HG02884 (cell line): ENCODE results near the gene WDR82.

Source experiments
- ATAC-seq: cut with Tn5 transposase; IDR thresholded peaks from one replicate; pipeline ENCODE4 v1.9.1; 2021; ENCODE audit warnings: mild to moderate bottlenecking, moderate library complexity; ENCODE audit not compliant: unreplicated experiment

Gene WDR82

DNA sequence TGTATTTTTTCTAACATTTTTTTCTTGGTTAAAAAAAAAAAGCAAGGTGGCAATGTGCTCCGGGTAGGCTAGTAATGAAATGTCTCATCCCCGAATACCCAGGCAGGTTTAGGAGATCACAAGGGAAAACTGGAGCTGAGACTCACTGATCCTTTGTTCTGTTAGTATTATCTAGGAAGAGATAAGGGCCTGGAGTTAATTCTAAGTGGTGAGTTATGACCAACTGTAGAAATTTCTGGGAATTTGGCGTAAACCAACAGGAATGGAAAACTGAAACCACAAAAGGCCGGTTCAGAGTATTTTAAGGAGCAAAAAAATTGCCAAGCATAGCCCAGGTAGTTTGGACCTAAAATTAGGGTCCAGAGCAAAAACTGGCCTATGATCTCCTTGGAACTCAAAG is 20.5 kb downstream of the WDR82 start:
- ATAC-seq, result no peak

DNA sequence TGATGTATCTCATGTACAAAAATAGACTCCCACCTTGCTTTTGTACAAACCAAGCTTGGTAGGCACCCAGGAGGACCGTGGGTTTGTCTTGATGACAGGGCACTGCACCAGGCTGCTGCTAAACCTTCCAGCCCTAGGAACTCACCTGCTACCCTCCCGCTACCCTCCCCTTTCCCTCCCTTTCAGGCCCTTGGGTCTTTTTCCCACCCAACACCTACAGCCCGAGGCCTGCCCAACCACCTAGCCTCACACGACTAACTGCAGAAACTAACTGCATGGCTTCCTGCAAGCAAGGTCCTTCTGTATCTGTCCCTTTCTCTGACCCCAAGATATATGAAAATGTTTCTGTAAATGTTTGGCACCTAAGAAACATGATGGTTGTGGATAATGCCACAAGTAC is 21.8 kb downstream of the WDR82 start:
- ATAC-seq, result no peak

DNA sequence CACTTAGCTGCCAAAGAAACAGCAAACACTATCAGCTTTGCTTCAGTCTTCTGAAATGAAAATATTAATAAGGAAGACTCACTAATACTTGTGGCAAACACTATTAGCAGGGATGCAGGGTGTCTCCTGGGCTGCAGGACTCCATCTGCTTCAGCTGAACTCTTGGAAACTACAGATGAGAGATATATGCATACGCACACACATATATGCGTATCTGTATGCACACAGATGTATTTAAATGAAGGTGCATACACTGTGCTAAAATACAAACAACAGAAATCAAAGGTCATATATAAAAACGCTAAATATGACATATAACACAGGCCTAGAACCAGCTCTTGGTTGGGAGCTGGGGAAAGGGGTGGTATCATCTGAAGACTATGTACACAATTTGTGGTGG is 22.3 kb downstream of the WDR82 start:
- ATAC-seq, result no peak

DNA sequence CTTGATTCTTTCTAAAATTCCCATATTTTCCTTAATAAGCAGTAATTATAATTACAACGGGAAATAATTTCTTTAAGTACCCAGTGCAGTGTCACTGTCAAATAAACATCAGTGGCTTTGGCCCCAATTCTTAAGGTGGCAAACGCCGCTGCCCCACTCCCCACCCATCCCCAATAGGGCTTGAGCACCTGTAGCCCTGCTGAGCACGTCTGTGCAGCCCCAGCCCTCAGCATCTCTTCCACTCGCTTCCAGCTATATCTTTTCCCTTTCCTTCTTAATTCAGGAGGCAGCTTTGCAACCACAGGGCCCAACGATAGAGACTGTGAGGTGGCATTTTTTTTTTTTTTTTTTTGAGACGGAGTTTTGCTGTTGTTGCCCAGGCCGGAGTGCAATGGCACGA is 23.8 kb downstream of the WDR82 start:
- no peak for ATAC-seq

DNA sequence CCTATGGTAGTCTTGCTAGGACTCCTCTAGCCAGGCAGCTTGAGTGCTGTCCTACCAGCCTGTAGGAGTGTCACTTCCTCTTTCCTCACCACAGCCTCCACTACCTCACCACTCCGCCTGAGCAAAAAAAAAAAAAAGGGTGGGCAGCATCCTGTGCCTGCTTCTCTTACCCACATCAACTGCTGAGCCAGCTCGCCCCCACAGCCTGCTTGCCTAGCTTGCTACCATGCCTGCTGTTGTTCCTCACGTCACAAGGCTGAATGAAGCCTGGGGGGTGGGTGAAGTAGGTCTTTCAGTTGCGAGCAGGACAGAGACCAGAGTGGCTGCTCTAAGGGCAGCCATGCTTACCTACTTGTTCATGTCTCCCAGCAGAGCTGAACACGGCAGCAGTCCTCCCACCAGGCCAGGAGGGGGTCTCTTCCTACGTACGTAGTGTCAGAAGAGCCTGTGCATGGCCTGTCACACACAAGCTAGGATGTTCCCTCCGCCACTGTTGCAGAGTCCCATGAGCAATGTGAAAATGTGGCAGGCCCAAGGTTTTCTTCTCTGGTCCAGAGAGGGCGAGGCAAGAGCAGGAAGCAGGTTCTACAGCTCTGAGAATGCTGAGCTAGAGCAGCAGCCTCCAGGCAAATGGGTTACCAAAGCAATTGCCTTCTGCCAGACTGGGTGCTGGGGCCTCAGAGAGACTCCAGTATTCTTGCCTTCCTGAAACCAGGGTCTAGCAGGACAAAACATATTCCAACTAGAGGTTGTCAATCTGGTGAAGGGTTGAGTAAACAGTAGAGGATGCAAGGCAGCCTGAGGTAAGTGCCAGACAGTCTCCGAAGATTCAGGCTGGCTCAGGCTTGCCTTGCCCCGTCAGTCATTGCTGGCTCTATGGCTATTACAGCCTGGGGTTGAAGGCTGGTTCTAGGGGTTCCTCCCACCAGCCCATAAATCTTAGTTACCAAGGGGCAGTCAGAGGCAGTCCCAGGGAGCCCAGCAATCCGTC is 24.8 kb downstream of the WDR82 start:
- peak; percentile 87 for ATAC-seq

DNA sequence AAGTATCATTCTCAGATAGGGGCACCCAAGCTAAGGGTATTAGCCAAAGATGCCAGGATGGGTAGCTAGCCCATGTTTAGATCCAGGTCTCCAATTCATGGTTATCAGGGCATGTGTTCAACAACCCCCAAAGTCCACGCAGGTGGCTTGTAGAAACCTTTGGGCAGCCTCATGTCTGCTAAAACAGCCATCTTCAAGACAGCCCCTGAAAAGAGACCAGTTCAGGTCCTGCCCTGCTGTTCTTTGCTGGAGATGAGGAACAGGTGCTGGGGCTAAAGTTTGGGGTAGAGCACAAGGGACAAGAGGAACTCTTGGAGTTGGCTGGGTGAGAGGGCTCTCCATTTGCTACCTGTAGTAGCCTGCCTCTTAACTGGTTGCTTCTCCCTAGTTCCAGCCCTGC is 28.3 kb downstream of the WDR82 start:
- no peak for ATAC-seq

DNA sequence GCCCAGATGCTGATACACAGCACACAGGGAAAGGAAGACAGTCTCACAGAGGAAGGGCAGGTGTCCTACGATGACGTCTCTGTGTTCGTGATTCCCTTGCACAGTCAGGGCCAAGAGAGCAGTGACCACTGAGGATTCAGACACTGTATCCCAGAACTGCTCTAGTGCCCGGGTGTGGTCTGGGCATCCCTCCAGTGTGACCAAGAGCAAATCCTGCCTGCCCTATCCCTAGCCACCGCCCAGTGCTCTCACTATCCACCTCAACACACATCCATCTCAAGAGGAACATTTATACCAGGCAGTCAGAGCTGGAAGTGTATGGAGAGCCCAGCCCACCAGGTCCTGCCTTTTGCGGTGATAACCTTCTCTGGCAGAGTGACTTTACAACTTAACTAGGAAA is 28.8 kb downstream of the WDR82 start:
- no peak for ATAC-seq

DNA sequence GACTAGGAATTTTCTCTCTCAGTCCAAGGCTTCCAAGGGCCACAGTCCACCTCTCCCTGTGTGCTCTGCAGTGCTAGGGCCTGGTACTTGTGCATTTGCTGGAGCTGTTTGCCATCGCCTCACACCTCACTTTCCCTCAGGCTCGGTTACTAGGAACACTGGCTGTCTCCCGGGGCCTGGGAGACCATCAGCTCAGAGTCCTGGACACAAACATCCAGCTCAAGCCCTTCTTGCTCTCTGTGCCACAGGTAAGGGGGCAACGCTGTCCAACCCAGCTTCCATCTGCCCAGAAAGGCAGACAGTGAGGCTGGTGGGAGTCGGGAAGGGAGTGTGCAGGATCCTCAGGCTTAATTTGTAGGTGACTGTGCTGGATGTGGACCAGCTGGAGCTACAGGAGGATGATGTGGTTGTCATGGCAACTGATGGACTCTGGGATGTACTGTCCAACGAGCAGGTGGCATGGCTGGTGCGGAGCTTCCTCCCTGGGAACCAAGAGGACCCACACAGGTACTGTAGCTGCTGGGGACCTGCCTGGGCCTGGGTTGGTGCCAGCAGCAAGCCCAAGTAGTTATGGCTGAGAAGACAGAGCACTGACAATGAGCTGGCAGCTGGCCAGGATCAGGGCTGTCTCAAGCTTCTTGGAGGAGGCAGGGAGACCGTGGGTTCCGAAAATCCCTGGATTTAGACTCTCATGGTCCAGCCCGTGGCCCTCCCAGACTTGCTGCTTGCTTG is 29.5 kb downstream of the WDR82 start:
- no peak for ATAC-seq

DNA sequence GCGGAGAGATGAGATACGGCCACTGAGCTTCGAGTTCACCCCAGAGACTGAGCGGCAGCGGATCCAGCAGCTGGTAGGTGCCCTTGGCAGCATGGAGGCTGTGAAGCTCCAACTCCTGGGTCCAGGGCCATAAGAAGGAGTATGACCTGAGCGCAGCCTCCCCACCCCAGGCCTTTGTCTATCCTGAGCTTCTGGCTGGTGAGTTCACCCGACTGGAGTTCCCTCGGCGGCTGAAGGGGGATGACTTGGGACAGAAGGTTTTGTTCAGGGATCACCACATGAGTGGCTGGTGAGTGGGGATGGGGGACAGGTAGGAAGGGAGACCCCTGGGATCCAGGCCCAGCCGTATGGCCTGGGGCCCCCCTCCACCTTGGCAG is 30.3 kb downstream of the WDR82 start:
- ATAC-seq, result no peak

DNA sequence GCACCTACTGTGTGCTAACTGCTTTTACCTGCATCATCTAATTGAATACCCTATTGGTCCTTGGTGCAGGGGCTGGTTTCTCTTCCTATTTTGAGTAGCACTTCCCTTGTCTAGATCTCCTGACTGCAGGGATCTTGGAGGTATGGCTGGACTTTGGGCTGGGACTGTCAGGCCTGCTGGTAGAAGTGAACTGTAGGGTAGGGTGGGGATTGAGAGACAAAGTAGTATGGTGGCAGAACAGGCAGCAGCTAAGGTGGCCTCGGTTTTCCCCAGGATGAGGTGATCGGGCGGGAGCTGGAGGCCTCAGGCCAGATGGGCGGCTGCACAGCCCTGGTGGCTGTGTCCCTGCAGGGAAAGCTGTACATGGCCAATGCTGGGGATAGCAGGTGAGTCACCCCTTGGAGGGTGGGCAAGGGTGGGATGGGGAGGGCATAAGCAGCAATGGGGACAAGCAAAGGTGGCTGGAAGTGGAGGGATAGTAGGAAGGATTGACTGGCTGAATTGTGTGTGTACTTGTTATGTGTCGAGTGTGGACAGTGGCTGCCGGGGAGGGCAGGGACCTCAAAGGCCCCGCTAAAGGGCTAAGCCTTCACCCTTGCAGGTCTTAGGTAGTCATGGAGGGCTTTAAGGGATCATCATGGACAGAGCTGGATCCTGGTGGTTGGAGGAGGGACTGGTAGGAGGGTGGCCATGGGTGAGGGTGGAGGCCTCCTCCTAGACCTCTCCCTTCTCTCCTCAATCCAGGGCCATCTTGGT is 30.9 kb downstream of the WDR82 start:
- ATAC-seq, result no peak

DNA sequence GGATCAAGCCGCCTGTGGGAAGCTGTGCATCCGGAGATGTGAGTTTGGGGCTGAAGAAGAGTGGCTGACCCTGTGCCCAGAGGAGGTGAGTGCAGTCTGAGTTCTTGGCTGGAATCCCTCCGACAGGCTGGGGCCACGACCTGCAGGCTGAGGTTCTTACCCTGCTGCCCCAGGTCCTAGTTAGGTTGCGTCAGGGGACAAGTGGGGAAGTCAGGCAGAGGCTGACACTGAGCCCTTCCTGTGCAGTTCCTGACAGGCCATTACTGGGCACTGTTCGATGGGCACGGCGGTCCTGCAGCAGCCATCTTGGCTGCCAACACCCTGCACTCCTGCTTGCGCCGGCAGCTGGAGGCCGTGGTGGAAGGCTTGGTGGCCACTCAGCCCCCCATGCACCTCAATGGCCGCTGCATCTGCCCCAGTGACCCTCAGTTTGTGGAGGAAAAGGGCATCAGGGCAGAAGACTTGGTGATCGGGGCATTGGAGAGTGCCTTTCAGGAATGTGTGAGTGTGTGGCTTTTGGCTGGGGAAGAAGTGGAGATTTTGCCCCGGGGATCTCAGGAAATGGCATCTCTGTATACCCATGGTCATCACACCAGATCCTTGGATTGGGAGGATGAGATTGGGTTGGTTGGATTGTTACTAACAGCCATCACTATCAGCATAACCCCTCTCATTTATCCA is 31.6 kb downstream of the WDR82 start:
- no peak for ATAC-seq

DNA sequence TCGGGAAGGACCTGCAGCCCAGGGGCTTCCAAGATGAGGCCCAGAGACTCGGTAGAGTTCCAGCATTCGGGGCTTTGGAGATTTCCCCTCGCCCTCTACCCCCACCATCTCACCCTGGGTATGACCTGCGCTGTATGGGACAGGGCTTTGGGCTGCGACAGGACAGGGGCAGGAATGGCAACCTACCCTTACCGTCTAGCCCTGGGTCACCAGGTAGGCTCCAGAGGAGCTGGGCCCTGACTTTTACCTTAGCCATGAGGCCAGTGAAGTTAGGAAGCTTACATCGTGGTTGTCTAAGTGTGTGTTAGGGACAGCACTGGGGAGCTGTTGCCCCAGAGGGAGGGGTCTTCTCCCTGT is 32.2 kb downstream of the WDR82 start:
- ATAC-seq, result no peak

DNA sequence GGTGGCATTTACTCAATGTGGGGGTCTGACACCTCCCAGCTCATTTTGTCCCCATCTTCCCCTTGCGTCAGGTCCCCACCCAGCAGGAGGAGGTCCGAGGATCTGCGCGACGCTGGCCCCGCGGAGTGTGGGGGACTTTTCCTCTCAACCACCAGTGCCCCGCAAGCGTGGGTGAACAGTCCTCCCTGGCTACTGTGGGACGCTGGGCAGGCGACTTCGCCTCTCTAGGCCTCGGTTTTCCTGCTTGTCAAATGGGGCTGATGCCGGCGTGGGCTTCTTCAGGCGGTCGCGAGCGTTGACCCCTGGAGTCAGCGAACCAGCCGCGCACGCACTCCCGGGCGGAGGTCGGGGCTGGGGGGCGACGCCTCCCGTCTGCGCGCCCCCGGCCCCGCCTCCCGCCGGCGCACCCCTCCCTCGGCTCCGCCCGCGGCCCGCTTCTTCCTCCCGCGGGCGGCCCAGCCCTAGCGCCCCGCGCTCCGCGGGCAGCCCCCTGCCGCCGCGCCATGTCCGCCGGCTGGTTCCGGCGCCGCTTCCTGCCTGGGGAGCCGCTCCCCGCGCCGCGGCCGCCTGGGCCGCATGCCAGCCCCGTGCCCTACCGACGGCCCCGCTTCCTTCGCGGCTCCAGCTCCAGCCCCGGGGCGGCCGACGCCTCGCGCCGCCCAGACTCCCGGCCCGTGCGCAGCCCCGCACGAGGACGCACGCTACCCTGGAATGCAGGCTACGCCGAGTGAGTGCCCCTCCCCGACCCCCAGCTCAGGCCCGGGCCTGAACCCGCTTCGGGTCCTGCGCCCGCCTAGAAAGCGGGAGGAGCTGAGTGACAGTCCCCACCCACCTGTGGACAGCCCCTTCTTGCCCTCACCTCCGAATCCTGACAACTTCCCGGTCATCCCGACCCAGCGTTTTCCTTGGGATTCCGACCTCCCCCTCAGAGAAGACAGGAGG is 32.9 kb downstream of the WDR82 start, which contains the start of gene PPM1M:
Gene PPM1M (plus strand): TSS at position 438 of the 942 bp plus-strand sequence. CDS start 66 bp downstream, at position 504.
- no peak for ATAC-seq

DNA sequence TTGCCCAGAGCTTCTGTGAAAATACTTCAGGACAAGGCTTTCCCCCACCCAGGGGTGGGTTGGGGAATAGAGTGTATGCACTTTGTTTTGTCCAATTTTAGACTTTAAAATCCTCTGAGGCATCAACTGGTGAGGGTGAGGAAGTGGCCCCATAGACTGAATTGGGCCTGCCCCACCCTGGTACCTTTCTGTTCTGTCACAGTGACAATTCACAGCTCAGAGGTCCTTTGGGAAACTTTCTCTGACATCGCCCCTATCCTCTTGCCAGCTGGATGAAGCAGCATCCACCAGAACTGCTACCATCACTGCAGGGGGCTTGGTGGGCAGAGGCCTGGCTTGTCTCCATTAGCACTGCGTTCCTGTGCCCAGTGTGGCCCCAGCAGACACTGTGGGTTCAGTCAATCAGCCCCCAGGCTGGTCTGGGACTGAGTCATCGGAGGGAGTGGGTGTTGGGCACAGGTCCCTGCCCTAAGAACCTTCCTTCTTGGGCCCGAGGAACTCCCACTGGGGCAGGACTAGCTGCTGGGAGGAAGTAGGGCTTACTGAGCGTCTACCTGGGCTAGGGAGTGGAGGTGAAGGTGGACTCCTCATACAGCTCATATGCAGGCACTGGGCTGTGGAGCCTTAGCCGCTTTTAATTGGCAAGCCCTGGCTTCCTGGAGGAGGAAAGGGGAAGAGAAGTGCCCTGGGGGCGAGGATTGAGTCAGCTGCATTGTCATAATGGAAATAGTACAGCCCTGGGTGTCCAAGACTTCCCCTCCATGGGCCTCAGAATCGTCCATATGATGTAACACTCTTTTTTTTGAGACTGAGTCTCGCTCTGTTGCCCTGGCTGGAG is 34.4 kb downstream of the WDR82 start:
- ATAC-seq, result no peak

DNA sequence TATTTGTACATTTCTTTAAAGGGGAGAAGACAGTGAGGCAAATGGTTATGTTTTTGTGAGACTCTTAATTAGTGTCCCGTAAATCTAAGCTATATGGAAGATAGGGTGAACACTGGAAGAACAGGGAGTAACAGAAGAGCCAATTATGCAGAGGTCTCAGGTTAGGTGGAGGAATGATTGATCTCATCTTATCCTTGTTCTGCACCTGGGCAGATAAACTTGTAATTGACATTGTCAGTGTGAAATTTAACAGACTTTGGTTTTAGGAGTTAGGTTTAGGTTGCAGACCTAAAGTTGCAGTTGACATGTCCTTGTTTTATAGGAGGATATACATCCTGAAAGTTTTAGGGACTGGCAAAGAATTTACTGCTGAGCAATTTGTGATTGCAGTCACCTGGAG is 36.4 kb downstream of the WDR82 start:
- no peak for ATAC-seq

DNA sequence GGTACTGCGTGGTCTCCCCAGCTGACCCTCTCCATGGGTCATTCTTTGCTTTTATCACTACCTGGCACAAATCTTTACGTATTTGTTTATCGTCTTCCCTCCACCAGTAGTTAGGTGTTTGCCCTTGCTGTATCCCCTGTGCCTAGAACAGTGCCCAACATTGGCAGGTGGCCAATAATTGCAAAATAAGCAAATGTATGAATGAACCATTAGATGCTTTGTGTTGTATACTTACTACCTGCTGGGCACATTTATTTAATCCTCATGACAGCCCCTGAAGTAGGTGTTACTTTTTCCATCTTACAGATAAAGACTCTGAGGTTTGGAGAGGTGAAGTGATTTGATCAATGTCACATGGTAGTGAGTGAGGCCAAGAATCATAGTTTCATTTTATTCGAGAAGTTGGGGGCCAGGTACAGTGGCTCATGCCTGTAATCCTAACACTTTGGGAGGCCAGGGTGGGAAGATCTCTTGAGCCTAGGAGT is 37.5 kb downstream of the WDR82 start:
- ATAC-seq, result no peak

DNA sequence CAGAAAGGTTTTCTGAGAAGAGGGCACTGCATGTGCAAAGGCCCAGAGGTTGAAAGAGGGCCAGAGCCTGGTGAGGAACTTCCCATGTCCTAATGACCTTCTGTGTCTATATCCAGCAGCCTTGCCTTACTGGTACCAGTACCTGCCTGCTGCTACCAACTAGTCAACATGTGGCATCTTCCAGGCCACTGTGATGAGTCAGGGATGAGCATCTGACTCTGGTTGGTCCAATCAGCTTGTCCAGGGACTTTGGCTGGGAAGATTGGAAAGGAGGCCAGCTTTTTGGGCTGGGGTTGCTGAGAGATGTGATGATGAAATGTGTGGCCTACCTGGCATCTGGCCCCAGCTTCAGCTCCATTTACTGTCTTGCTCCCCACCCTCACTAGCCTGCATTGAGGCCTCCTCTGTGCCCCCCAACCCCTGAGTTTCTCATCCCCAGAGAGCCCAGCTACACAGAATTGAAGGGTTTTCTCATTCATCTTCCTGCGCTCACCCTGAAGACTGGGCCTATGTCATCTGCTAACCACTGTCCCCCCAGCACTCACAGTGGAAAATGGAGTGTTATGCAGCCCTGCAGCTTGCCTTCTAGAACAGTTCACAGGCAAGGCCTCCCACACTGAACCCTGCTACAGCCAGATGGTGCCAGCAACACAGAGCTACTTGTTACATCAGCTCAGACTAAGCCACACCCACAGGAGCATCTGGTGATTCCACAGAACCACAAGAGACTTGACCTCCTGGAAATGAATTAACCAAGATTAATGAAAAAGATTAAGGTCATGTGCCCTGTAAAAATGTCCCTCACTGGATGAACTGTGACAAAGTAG is 38.2 kb downstream of the WDR82 start:
- no peak for ATAC-seq
